NK-92 (cell line): ENCODE measurements around the gene DNAH17.

Experiments used
- DNase-seq: peaks from one replicate; lab custom pipeline; 2025; ENCODE audit not compliant: unreplicated experiment; lab: John Stamatoyannopoulos, UW

Gene DNAH17

DNA sequence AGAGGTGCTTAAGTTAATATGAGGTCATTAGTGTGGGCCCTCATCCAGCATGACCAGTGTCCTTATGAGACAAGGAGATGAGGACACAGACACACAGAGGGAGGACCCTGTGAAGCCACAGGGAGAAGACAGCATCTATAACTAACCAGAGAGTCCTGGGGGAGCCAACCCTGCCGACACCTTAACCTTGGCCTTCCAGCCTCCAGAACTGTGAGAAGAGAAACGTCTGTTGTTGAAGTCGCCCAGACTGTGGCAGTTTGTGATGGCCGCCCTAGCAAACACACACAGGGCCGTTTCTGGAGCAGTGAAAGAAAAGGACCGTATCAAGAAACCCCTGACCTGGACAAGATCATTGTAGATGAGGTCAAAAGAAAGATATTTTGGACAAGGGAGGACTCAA, 26.7 kb downstream of the DNAH17 start:
- DNase-seq: no peak

DNA sequence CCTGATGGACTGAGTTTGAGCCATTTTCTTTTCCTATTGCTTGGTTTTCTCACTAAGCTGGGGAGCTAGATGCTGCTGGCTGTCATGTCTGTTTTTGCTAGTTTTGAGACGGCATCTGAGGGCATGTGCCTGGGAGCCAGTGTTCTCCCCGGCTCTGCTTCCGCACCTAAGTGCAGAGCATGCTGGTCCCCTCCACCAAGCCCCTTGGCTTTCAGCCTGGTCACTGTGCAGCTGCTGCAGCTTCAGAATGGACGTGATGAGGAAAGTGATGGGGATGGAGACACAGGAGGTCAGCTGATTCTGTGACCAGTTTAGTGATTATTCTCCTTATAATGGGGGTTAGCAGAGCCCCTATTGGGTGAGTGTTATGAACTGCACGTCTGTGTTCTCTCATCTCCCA, 28.5 kb downstream of the DNAH17 start:
- DNase-seq: no peak

DNA sequence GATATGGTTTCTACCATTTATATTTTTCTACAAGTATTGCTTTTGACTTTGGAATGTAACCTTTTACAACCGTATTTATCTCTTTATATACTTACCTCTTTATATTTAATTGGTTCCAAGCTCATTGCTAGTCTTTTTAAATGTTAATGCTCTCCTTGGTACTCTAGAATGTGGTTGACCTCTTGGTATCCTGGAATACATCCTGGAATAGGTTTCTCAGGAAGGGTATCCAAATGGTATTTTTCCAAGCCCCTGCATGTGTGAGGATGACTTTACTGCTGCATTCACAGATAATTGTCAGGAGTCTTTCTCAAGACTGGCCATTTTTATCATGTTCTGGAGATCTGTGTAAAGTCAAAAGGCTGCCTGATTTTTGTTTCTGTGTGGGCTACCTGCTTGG, 30.2 kb downstream of the DNAH17 start:
- DNase-seq: no peak

DNA sequence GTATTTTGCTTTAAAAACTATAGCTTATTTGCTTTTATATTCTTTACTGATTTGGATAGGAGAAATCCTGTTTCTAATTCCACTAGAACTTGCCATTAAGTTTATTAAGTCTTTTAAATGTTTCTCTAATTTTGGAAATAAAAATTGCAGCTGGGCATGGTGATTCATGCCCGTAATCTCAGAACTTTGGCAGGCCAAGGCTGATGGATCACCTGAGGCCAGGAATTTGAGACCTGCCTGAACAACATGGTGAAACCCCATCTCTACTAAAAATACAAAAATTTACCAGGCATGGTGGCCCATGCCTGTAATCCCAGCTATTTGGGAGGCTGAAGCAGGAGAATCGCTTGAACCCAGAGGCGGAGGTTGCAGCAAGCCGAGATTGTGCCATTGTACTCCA, 30.7 kb downstream of the DNAH17 start:
- DNase-seq: no peak

DNA sequence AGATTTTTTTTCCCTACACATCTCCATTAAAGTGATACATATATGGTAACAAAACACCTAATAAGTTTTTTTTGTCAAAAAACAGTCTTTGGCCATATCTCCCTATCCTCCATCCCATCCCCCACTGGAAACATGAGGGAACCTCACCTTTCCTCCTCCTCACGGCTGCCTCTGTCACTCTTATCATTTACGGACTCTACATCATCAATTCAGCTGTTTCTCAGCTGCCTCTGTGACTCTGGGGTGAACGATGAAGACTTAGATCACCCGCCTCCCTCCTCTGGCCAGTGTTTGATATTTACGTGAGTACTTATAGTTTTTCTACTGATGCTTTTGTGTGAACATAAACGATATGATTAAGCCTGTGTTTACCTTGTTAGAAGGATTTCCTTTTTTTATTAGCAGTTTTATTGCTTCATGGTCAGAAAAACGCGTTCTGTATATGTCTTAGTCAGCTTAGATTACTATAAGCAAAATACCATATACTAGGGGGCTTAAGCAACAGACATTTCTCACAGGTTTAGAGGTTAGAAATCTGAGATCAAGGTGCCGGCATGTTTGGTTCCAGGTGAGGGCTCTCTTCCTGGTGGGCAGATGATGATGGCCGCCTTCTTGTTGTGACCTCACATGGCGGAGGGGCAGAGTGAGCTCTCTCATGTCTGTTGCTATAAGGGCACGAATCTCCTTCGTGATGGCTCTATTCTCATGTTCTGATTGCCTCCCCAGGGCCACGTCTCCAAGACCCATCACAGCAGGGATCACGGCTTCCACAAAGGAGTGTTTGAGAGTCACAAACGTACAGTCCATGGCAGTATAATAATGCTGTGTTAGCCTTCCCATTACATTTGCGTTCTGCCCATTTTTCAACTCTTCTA, 32.1 kb downstream of the DNAH17 start:
- no peak for DNase-seq

DNA sequence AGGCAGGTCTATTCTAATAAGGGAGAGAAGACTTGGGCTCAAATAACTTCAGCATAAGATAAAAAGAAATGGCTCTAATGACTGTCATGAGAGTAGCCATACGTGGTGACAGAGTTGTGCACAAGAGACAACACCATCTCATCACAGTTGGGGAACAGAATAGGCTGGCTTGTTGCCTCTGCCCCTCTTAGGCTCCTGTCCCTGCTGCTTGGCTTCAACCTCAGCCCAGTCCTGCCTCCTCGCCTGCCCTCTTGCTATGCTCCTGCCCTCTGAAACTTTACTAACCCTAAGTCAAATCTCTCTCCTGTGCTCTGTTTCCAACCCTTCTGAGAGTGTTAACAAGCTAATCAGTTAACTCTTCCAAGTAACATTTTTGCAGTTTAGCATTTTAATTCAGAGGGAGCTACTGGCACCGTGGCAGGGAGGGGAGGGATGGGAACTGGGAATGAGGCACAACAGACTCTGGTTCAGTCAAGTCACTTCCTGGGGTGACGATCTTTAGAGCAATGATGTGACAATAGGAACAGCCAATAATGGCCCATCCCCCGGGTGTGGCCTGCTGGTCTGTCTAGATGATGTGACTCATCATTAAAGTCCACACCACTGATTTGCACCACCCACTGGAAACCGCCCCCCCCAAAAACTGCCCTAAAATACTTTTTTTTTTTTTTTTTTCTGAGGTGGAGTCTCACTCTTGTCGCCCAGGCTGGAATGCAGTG, 35.5 kb downstream of the DNAH17 start:
- no peak for DNase-seq

DNA sequence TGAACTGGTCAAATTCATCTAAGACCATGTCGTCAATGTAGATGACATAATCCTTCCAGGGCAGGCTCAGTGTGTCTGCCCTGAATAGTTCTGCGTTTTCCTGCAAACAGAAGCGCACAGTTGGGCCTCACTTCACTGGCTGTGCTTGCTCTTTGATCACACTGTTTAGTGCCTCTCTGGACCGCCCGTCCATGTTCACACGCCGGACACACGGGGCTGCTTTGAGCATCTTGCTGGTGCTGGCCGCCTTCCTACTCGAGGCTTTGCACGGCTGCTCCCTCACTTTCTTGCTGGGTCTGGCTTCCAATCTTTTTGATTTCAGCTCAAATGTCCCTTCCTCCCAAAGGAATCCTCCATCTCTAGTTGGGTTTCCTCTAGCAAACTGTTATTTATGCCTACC, 37.4 kb downstream of the DNAH17 start:
- DNase-seq: no peak

DNA sequence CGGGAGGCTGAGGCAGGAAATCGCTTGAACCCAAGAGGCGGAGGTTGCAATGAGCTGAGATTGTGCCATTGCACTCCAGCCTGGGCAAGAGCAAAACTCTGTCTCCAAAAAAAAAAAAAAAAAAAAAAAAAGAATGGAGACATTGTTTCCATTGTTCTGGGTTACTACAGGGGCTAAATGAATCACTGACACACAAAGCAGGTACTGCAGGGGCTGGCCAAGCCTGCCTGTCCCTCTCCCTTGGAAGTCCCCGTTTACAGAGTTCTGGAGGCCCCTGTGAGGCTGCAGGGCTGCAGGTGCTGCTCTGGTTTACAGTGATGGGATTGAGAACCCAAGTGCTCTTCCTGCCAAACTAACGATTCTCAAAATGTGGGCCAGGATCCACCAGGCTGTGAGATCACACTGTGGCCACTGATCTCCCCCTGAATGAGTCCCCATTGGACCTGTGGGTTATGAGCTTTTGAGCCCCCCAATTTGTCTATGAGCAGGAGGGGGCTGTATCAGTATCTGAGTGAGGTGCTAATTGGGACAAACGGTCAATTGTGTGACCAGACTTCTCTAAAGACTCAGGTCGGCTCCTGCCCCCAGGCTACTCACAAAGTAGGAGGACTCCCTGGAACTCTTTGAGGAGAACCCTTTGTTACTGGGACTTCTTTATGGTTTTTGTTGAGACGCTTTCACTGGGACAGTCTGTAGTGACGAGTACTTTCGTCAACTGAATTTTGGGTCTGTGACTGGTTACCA, 39.0 kb downstream of the DNAH17 start:
- DNase-seq: no peak

DNA sequence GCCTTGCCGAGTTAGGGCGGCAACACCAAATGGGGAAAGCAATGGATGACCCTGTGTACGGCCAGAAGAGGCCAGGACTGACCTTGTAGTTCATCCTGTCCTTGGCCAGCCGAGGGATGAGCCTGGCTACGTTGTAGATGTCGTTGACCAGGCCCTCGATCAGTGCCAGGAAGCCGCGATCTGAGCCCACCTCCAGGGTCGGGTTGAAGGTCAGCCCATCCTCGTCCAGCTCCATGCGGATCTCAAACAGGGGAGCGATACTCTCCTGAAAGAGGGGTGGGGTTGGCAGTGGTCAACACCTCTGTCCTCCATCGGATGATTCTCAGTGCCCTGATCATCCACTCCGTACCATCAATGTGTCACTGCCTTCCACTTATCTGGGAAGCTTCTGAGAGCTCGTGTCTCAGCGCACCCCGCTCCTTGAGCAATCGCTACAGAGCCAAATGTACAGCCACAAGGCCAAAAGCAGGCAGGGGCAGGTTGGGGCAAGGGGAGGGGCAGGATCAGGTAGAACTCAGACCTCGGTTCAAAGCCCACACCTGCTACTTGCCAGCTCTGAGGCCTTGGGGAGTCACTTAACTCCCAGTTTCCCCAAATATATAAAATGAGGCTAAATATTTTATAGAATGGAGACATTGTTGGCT, 39.9 kb downstream of the DNAH17 start:
- no peak for DNase-seq

DNA sequence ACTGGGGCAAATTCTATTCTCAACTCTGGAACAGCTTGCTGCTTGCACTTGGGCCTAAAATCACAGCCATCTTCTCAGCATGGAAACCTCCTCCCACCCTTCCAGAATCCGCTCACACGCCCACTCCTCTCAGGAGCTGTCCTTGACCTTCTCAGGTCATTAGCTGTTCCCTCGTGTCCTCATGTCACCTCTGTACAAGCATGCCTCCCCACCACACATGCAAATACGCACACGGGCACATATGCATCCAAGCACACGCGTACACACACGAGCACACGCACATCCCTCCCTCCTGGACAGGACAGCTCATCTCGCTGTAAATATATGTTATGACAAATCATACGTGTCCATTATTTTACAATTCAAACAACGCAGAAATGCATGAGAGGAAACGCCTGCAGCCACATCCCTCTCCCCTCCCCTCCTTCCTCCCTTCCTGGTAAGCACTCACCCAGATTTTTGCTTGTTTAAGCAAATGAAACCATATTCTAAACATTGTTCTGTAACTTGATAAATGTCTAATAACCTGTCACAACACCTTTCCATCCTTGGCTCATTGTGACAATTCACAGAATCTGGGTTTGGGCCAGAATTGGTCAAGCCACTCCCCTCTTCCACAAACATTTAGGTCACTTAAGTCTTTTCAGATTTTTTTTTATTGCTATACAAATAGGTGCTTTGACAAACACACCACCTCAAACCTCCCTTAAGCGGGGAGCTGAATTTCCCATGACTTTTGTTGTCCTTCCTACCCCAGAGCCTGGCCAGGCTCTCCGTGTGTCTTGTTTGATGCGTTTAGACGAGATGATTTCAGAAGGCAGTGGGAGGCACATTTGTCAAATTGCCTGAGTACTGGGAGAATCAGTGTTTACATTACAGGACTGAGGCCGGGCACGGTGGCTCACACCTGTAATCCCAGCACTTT, 41.7 kb downstream of the DNAH17 start:
- DNase-seq: no peak

DNA sequence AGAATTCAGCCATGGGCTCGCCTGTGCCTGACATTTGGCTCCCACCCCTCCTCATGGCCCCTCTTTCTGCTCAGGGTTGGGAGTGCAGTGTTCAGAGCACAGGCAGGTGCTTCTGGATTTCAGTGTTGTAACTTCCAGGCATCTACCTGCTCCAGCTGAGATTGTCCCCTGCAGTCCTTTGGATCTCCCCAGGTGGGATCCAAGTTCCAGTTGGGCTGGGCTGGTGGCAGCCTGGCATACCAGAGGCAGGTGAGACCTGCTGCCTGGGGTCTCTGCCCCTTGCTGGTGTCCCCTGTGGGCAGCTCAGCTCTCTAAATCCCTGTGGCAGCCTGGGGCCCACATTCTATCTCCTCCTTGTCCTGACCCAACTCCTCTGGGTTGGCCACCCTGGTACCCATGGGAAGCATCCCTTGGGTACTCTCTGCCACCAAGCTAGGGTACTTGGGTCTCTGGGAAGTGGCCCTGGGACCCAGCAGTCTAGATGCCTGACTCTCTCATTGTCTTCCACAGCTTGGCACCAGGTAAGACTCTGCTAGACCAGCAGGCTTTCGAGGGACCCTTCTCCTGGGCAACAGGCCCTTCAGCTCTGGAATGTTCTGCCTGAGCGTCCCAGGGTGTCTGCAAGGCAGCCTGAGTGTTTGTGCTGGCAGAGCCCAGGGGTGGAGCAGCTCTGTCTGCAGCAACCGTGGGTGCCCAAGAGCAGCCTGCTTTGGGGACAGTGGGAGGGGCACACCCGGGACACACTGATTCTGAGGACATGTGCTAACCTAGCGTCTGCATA, 42.5 kb downstream of the DNAH17 start:
- DNase-seq: no peak

DNA sequence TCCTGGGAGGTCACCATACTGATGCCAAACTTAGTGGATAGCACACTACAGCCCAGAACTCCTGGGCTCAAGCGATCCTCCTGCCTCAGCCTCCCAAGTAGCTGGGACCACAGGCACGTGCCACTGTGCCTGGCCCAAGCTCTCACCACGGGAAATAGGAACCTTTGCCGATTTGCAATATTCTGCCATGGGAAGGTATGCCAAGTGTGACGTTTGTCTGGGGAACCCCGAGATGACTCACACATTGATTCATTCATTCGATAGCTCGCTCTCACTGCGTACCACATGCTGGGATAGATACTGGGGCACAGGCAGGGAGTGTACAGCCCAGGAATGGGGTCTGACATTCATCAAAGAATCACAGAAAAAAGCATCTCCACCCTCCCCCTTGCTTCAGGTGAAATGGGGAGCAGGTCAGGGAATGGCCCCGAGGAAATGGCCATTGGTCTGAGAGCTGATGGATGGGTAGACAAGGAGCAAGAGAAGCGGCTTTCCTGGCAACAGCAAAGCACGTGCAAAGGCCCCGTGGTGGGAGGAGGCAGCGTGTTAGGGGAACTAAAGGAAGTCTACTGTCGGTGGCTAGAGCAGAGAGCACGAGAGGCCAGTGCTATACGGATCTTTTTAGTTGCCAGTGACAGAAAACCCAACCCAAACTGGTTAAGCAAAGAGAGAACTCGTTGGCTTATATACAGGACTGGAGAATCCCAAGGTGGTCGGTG, 44.1 kb downstream of the DNAH17 start:
- DNase-seq: no peak

DNA sequence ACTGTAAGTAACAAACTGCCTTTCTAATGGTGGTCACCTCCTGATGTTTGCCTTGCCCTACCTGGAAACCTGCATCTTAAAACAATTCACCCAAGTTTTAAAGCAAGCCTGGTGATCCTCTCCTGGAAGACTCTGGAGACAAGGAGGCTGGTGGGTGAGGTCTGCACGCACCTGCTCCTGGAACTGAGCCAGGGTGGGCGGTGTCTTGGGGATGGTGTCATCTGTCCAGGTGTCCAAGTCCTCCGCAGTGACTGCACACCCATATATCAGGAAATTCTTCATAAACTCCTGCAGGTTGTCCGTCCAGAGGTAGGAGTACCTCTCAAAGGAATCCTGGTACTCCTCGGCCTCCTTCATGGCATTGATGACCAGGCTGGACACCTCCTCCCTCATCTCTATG, 44.9 kb downstream of the DNAH17 start:
- no peak for DNase-seq

DNA sequence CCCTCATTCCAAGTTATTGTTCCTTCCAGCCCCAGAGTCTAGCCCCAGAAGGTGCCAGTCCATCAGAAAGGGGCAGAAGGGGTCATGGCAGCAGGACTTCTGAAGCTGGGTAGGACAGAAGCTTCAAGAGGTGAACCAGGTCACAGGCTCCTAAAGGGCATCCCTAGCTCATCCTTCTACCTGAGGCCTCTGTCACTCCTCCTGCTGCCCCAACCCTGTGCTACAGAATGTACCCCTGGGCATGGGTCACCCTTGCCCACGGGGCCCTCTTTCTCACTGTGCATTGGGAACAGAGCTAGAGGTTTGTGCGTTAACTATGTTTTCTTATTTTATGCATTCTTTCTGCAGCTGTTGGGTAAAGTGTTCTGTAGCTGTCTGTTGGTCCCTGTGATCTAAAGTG, 46.5 kb downstream of the DNAH17 start:
- DNase-seq: no peak

DNA sequence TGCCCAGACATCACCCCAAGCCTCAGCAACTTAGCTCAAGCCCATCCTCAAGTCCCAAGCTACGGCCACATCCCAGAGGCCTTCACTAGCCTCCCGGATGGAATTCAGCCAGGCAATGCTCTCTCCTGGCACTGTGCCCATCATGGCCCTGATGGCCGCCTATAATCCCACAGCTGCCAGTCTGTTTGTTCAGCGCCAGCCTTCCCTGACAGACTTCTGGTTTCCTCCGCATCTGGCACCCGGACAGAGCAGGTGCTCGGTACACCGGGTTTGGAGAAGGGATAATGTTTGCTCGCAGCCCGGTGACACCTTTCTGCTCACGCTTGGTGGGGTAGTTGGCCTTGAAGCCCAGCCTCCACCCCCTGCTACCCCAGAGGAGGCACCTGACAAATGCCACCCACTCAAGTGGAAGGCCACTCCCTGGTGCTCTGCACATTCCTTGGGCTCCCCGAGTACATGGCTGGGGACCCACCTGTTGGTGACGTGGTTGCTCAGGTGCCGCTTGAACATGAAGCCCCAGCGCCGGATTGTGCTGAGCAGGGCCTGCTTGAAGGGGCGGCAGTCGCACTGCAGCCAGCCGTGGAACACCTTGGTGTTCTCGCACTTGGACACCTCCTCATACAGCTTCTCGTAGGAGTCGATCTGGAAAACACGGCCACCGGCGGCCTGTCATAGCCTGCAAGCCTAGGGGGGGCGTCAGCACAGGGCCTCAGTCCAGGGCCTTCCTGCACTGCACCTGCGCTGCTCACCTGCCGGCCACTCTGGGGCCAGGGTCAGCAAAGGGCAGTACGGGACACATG, 47.1 kb downstream of the DNAH17 start:
- DNase-seq: no peak

DNA sequence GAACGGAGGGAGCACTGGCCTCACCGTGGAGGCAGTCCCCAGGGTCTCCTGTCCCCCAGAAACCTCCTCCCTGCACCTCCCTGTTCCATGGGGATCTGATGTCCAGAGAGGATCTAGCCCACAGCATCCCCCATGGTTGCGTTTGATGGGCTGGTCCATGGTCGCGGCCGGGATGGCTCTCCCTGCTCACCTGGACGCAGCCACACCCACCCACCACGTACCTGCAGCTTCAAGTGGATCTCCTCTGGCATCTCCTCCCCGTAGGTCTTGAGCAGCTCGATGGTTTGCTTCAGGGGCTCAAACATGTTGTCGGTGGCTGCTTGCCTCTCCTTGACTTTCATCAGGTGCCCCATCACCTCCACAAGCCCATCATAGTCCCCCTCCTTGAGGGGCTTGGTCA, 47.9 kb downstream of the DNAH17 start:
- DNase-seq: no peak

DNA sequence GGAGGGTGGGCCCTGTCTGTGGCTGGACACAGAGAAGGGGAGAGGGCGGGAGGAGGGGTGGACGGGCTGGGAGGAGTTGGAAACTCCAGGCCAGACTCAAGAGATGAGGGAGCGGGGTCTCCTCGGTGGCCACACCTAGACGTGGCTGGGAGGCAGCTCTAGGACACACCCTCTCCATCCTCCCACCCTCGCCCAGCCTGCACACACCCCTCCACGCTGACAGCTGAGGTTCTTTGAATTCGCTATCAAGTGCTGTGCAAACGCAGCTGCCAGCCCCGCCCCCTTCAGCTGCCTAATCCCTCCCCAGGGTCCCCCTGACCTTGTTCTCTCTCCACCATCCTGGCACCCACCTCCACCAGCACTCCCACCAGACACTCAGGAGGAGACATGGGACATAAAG, 48.7 kb downstream of the DNAH17 start:
- DNase-seq: no peak

DNA sequence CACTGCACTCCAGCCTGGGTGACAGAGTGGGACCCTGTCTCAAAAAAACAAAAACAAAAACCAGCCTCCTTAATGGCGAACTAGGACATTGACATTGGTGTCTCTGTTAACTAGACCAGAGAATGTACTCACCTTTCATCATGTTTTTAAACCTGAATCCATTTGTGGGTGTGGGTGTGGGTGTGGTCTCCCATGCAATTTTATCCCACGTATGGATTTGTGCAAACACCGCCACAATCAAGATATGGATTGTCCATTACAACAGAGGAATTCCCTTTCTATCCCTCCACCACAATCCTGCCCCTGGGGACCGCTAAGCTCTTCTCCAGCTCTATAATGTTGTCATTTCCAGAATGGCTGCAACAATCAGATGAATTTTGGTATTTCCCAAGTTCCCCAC, 49.9 kb downstream of the DNAH17 start:
- DNase-seq: no peak
